GM10266 (cell line): ENCODE measurements around the gene DCLRE1A.
A peak's percentile ranks its signal among the peaks of the same experiment; 100 is the strongest.

Experiments
- DNase-seq: peaks from one replicate; pipeline ENCODE4 v3.0.0; 2012; ENCODE audit errors: extremely low spot score
- TF ChIP-seq, protein P1 (sequence below): IDR thresholded peaks from 2 replicates; pipeline ENCODE4 v1.5.1; 2012; ENCODE audit warnings: mild to moderate bottlenecking, low read depth; ENCODE audit not compliant: control insufficient read depth, insufficient read depth; ENCODE audit errors: missing control alignments

The DCLRE1A gene

DNA sequence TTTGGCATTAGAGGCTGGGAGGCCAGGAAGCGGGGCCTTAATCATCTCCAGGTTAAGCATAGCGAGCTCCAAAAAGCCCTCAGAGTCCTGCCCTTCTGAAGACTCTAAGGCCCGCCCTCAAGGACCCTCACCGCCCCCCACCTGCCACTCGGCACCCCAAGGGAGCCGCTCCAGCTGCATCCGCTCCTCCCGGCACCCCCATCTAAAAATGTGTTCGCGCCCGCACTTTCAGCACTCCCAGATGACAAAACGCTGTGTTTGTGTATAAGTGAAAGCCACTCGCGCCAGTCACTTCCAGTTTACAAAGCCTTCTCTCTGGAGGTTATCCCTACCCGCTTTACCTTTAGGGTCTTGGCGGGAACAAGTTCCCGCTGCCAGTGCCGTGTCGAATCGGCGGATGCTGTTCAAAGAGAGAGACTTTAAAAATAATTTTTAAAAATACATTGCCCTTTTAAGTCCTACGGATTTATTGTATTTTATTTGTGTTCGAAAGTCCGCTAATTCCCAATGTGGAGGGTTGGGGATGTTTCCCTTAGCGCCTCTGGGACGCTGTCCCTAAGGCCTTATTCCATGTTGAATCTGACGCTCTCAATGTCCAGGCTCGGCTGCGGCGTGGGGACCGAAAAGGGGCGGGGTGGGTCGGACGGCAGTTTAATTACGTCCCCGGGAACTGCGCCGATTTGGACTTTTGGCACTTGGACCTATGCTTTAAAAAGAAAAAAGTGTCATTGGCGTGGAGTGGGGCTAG is at the start of gene DCLRE1A, which contains the start of gene NHLRC2:
DCLRE1A (minus strand) TSS at position 70 of the 748 bp plus-strand sequence. CDS start 900 bp downstream, outside the sequence.
NHLRC2 (plus strand) TSS at position 649 of the 748 bp plus-strand sequence. CDS start 212 bp downstream, outside the sequence.
- TF ChIP-seq, protein P1, sequence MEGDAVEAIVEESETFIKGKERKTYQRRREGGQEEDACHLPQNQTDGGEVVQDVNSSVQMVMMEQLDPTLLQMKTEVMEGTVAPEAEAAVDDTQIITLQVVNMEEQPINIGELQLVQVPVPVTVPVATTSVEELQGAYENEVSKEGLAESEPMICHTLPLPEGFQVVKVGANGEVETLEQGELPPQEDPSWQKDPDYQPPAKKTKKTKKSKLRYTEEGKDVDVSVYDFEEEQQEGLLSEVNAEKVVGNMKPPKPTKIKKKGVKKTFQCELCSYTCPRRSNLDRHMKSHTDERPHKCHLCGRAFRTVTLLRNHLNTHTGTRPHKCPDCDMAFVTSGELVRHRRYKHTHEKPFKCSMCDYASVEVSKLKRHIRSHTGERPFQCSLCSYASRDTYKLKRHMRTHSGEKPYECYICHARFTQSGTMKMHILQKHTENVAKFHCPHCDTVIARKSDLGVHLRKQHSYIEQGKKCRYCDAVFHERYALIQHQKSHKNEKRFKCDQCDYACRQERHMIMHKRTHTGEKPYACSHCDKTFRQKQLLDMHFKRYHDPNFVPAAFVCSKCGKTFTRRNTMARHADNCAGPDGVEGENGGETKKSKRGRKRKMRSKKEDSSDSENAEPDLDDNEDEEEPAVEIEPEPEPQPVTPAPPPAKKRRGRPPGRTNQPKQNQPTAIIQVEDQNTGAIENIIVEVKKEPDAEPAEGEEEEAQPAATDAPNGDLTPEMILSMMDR, result no peak

DNA sequence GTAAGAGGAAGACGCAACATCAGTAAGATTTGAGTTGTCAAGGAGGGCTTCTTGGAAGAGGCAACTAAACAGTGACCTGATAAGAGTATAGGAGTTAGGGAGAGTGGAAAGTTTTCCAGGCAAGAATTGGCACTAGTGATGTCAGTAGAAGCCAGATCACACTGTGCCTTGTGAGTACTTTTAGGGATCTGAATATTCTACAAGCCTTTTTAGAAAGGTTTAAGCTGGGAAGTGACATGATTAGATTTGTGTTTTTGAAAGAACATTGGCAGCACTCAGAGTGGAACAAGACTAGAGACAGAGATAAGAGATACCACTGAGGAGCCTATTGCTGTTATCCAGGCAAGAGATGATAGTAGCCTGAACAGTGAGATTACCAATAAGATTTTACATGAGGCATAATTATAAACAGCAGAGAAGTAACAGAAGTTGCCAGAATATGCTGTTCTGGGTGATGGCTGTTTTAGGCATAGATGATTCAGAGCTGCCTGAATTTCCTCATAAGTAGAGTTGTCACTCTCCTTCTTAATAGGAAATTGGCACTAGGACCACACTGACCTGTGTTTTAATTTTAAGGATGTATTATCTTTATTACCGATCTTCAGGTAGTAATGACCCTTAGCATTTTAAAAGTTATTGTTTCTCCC is 46.2 kb upstream of the DCLRE1A start:
- no peak for DNase-seq
- TF ChIP-seq, protein P1, result no peak

More for the DNA sequence above, at the start of gene DCLRE1A, which contains the start of gene NHLRC2:
- DNase-seq, result peak; percentile 69

DNA sequence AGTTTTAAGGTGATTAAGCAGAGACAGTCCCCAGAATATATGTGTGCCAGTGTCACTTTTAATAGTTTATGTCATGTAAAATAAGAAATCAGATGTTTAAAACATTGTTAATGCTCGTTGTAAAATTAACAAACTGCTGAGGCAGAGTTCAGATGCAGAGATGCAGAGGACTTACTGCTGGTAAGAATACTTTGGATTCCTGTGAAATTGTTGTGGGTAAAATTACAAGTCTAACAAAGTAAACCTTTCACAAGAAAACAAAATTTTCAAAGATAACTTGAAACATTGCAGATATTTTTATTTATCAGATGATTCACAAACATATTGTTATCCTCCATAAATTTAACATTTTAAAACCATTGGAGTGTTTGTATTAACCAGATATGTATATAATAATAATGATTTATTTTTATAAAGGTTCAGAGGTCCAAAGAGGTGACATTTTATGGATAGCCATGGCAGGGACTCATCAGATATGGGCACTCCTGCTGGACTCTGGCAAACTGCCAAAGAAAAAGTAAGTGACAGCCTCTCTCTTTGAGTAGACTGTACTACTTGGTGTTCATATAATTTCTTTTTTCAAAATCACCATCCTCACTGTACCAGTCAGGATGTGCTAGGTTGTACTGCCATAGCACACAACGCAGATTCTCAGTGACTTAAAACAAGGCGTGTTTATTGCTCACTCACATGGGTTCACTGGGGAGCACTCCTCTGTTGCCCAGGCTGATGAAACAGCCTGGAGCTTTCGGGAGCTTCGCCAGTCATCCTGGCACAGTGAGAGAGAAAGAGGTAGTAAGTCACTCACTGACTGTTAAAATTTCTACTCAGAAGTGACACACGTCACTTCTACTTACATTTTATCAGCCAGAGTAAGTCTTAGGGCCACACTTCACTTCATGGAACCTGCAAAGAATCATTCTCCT is 44.1 kb upstream of the DCLRE1A start:
- no peak for DNase-seq
- TF ChIP-seq, protein P1, result no peak

DNA sequence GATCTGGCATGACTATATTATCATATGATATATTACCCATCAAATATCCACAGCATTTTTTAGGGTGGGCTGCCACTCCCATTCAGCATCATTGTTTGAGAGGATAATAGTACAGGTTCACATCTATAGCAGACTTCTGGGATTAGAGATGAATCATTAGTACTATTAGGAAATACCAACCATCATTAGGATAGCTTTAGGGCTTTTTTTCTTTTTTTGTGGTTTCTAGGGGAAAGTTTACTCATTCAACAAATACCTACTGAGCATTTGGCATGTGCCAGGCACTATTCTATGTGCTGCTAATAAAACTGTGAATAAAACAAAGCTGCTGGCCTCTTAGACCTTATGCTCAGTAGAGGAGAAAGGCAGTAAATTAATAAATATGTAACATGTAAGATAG is 41.1 kb upstream of the DCLRE1A start:
- no peak for DNase-seq
- TF ChIP-seq, protein P1, result no peak

DNA sequence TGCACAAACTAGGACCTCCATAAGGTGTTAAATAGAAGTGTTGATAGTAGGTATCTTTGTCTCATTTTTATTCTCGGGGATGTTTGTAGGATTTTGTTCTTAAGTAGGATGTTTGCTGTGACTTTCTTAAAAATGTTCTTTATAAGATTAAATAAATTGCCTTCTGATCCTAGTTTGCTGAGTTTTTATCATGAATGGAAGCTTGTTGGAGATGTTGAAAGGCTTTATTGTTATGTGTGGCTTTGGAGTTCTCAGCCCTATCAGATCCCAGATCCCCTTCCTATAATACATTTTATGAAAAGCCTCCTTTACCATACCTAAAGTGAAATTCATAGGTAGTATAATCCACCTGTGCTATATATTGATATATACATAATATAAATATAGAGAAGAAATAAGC is 40.7 kb upstream of the DCLRE1A start:
- DNase-seq, result no peak
- TF ChIP-seq, protein P1, result no peak

DNA sequence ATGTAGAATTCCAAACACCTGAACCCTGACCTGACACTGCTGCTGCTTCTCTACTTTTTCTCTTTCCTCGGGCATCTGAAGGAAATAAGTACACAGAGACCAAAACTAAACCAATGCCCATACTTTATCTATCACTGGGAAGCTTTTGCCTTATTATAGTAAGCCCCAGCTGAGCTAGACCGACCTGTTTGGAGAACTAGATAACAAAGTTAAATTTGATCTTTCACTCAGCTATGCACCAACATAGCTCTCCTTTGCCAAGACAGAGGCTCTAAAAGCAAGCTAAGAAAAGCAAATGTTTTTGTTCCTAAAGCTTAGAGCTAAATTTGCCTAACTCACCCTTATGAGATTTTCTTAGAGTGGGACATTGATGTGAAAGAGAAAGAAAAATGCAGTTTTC is 39.7 kb upstream of the DCLRE1A start:
- no peak for DNase-seq
- TF ChIP-seq, protein P1, result no peak
